CD4-positive, alpha-beta T cell treated with Interleukin-1 beta for 1 hour (primary cell): ENCODE data around the gene TMED5.

Experiments used
- DNase-seq, 2 donors: peaks; one replicate each; pipeline ENCODE4 v3.0.0-alpha.2; 2020 to 2022

TMED5 gene

GRCh38 chr1:93120614-93121013, 59.6 kb downstream of the TMED5 start:
- DNase-seq = no peak

GRCh38 chr1:93114391-93114790, 65.8 kb downstream of the TMED5 start:
- DNase-seq = no peak

DNA sequence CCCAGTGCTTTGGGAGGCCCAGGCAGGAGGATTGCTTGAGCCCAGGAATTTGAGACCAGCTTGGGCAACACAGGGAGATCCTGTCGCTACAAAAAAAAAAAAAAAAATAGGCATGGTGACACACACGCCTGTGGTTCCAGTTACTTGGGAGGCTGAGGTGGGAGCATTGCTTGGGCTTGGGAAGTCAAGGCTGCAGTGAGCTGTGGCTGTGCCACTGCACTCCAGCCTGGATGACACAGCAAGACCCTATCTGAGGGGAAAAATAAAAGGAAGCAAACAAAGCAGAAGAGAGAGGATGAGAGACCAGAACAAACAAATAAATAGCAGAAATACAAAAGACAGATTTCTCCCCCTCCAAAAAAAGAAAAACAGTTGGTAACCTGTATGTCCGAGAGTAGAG, 67.1 kb downstream of the TMED5 start:
- DNase-seq = no peak

- no peak for DNase-seq
These were observed 68.7 kb downstream of the TMED5 start for GRCh38 chr1:93111561-93111960.

DNA sequence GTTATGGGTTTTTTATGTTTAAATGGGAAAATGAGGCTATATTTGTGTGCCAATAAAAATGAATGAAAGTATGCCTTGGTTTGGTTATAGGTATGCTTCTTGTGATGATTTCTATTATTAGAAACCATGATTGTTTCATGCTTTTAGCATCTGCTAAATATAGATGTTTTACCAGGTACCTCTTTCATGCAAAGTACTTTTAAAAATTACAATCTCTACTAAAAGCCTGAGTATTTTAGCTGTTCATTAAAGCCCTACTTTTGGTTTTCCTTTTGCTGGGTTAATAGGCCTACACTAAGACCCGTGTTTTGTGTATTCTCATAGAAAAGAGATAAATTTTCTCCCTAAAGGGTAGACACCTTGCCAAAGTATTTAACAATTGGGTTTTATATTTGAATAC, 69.1 kb downstream of the TMED5 start:
- no peak for DNase-seq

- no peak for DNase-seq
These were observed 70.6 kb downstream of the TMED5 start for GRCh38 chr1:93109578-93109977.

GRCh38 chr1:93108335-93108734, 71.9 kb downstream of the TMED5 start:
- DNase-seq = no peak

DNA sequence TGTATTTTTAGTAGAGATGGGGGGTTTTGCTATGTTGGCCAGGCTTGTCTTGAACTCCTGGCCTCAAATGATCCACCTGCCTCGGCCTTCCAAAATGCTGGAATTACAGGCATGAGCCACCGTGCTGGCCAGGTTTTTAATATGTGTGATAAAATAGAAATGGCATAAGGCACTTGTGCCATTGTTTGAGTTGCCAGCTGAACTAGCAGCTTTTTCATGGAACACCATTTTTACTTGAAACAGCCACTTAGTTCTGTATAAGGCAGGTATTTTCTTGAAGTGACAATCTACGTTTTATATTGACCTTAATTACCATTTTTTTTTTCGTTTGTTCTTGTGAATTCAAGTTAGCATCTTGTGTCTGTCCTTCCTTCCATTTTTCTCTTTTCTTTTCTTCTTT, 72.8 kb downstream of the TMED5 start:
- DNase-seq = no peak

GRCh38 chr1:93106226-93106625, 74.0 kb downstream of the TMED5 start:
- DNase-seq = no peak

GRCh38 chr1:93102142-93102541, 78.1 kb downstream of the TMED5 start:
- no peak for DNase-seq
